ENCODE results near the gene SCT. TPM values are rescaled to one million over a fixed set of nuclear protein-coding genes. Genes with fewer than 3 reads are reported as not detected.

The SCT gene
- total RNA-seq, 1 donor from 2014 or later, result 2.9 TPM

DNA sequence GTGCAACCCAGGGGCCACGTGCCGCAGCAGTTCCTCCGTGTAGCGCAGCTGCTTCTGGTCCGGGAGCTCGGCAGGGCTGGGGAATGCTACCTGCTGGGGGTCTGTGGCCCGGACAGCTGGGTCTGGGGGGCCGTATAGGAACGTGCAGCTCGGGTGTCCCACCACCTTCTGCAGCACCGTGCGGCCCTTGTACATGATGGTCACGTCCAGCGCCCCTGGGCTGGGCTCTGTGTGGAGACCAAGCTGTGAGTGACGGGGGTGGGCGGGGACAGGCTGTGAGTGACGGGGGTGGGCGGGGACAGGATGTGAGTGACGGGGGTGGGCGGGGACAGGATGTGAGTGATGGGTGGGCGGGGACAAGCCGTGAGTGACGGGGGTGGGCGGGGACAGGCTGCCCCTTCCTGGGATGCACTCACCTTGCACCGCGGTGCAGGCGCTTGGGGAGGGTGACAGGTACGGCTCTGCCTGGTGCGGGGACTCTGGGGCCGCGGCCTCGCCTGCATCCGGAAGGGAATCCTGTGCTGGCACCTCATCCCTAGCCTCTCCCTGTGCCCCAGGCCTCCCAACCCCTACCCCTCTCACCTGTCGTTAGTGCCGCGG, 13.5 kb downstream of the SCT start:
- TF ChIP-seq, protein P1, sequence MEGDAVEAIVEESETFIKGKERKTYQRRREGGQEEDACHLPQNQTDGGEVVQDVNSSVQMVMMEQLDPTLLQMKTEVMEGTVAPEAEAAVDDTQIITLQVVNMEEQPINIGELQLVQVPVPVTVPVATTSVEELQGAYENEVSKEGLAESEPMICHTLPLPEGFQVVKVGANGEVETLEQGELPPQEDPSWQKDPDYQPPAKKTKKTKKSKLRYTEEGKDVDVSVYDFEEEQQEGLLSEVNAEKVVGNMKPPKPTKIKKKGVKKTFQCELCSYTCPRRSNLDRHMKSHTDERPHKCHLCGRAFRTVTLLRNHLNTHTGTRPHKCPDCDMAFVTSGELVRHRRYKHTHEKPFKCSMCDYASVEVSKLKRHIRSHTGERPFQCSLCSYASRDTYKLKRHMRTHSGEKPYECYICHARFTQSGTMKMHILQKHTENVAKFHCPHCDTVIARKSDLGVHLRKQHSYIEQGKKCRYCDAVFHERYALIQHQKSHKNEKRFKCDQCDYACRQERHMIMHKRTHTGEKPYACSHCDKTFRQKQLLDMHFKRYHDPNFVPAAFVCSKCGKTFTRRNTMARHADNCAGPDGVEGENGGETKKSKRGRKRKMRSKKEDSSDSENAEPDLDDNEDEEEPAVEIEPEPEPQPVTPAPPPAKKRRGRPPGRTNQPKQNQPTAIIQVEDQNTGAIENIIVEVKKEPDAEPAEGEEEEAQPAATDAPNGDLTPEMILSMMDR (IDR thresholded peaks at IDR 0.05; ENCODE audit: unreplicated experiment), result no peak
- no peak for DNase-seq (ENCODE audit: low spot score, unreplicated experiment)
- peaks cover 5% of the 10 kb centered on the region for H3K36me3 Mint-ChIP-seq (ENCODE audit: insufficient read depth)
- H3K4me3 Mint-ChIP-seq (ENCODE audit: low read depth), result no peak overlapping the region
- H3K9me3 Mint-ChIP-seq (ENCODE audit: low read depth), result no peaks in the 10 kb centered on the region
- H3K4me1 Mint-ChIP-seq (ENCODE audit: low read depth), result peaks cover 2% of the 10 kb centered on the region
- no peak overlapping the region for H3K27ac Mint-ChIP-seq
- no peaks in the 10 kb centered on the region for H3K27me3 Mint-ChIP-seq

DNA sequence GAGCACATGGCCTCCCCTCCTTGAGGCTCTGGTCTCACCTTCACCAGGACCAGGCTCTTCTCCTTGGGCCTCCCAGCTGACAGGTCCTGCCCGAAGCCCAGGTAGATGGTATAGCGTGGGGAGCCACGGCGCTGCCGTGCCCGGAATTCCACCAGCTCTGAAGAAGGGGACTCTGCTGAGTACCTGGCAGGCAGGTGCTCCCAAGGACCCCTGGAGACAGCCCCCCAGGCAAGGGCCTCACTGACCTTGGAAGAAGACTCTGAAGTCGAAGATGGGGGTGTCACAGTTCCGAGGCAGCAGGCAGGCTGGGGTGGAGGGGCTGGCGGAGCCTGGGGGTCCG, 14.1 kb downstream of the SCT start:
- Mint-ChIP-seq H3K27me3 (no peaks in the 10 kb centered on the region), H3K4me3 (ENCODE audit: low read depth) (no peak overlapping the region), H3K9me3 (ENCODE audit: low read depth) (no peaks in the 10 kb centered on the region), H3K27ac (no peak overlapping the region), H3K36me3 (ENCODE audit: insufficient read depth) (peaks cover 8% of the 10 kb centered on the region), H3K4me1 (ENCODE audit: low read depth) (peaks cover 2% of the 10 kb centered on the region)
- no peak for DNase-seq (ENCODE audit: low spot score, unreplicated experiment)
- TF ChIP-seq, protein P1 (IDR thresholded peaks at IDR 0.05; ENCODE audit: unreplicated experiment), result no peak

- no peak overlapping the region for H3K4me3 Mint-ChIP-seq (ENCODE audit: low read depth)
Observed at GRCh38 chr11:612201-612960, 14.6 kb downstream of the SCT start.

GRCh38 chr11:611001-611996, 15.7 kb downstream of the SCT start:
- Mint-ChIP-seq H3K4me3 (ENCODE audit: low read depth) (no peak overlapping the region), H3K9me3 (ENCODE audit: low read depth) (no peaks in the 10 kb centered on the region), H3K36me3 (ENCODE audit: insufficient read depth) (peaks cover 12% of the 10 kb centered on the region), H3K27ac (no peak overlapping the region), H3K4me1 (ENCODE audit: low read depth) (peaks cover 2% of the 10 kb centered on the region), H3K27me3 (no peaks in the 10 kb centered on the region)
- no peak for DNase-seq (ENCODE audit: low spot score, unreplicated experiment)
- TF ChIP-seq, protein P1 (IDR thresholded peaks at IDR 0.05; ENCODE audit: unreplicated experiment), result no peak

More at GRCh38 chr11:612201-612960, 14.6 kb downstream of the SCT start:
- DNase-seq (ENCODE audit: low spot score, unreplicated experiment), result no peak
- Mint-ChIP-seq H3K4me1 (ENCODE audit: low read depth) (peaks cover 2% of the 10 kb centered on the region), H3K36me3 (ENCODE audit: insufficient read depth) (peaks cover 8% of the 10 kb centered on the region), H3K27me3 (no peaks in the 10 kb centered on the region), H3K9me3 (ENCODE audit: low read depth) (no peaks in the 10 kb centered on the region), H3K27ac (peak overlapping the region; percentile 41)
- TF ChIP-seq, protein P1 (IDR thresholded peaks at IDR 0.05; ENCODE audit: unreplicated experiment), result peak; percentile 33
